HEK293 (cell line): Measurements from ENCODE around the gene DEUP1.

Source experiments
- CTCF ChIA-PET: fragments of 350-600 bp; formaldehyde crosslinking; extraction: SDS; loops from one replicate; lab custom pipeline; 2021; ENCODE audit warnings: antibody characterized with exemption; lab: Yijun Ruan, JAX
- POLR2A ChIA-PET: fragments of 300-600 bp; formaldehyde crosslinking; extraction: SDS; loops from one replicate; lab custom pipeline; 2020; ENCODE audit warnings: antibody characterized with exemption, inconsistent platforms; lab: Yijun Ruan, JAX
- H3K27ac ChIP-seq: fragments of 200-500 bp; sonication (Bioruptor generic); 2 replicates; pipeline ENCODE4 v1.5.1; 2014; ENCODE audit warnings: low read depth, low read length, control low read depth, inconsistent platforms; ENCODE audit errors: extremely low read depth
- H3K36me3 ChIP-seq, 2 experiments: fragments of 200-500 bp in 1 of 2; sonication (Bioruptor generic) in 1 of 2; 1 replicate in 1 of 2; 2 replicates in 1 of 2; pipeline ENCODE4 v1.5.1; 2014 to 2017; ENCODE audit warnings: inconsistent platforms in 2 of 2, low read length in 2 of 2; ENCODE audit not compliant: control insufficient read depth in 2 of 2, insufficient read depth in 1 of 2
- H3K4me1 ChIP-seq: fragments of 200-500 bp; sonication (Bioruptor generic); 2 replicates; pipeline ENCODE4 v1.5.1; 2014; ENCODE audit warnings: mild to moderate bottlenecking, low read length, inconsistent platforms; ENCODE audit not compliant: control insufficient read depth, insufficient read depth
- H3K4me3 ChIP-seq: 2 replicates; pipeline ENCODE4 v1.5.1; 2011; ENCODE audit warnings: low read depth, mild to moderate bottlenecking, control low read depth, low read length, moderate library complexity
- H3K9me3 ChIP-seq: fragments of 200-500 bp; sonication (Bioruptor generic); 2 replicates; pipeline ENCODE4 v1.5.1; 2014; ENCODE audit warnings: low read depth, low read length, inconsistent platforms; ENCODE audit not compliant: control insufficient read depth, insufficient read depth
- GLIS2 ChIP-seq: fragments of 450-650 bp; formaldehyde crosslinking; IDR thresholded peaks from 2 replicates; pipeline ENCODE4 v1.5.1; 2016; ENCODE audit warnings: missing biosample characterization, missing genetic modification characterization
- HOXA7 ChIP-seq: sonication (generic); formaldehyde crosslinking; IDR thresholded peaks from 2 replicates; pipeline ENCODE4 v1.8.1; 2022; ENCODE audit warnings: missing genetic modification reagents, borderline replicate concordance
- MEIS1 ChIP-seq: sonication (generic); formaldehyde crosslinking; IDR thresholded peaks from 2 replicates; pipeline ENCODE4 v1.8.1; 2022; ENCODE audit warnings: missing genetic modification reagents, mild to moderate bottlenecking, borderline replicate concordance
- MYNN ChIP-seq: fragments of 450-650 bp; formaldehyde crosslinking; IDR thresholded peaks from 2 replicates; pipeline ENCODE4 v1.5.1; 2016; ENCODE audit warnings: missing biosample characterization, missing genetic modification characterization, borderline replicate concordance
- WT1 ChIP-seq: fragments of 450-650 bp; formaldehyde crosslinking; IDR thresholded peaks from 2 replicates; pipeline ENCODE4 v1.5.1; 2016; ENCODE audit warnings: missing biosample characterization, missing genetic modification characterization
- ZBTB7A ChIP-seq: fragments of 450-650 bp; formaldehyde crosslinking; IDR thresholded peaks from 2 replicates; pipeline ENCODE4 v1.5.1; 2016; ENCODE audit warnings: low read depth, missing biosample characterization, missing genetic modification characterization
- ZIC2 ChIP-seq: fragments of 450-650 bp; formaldehyde crosslinking; IDR thresholded peaks from 2 replicates; pipeline ENCODE4 v1.5.1; 2016; ENCODE audit warnings: missing biosample characterization, missing genetic modification characterization
- ZNF214 ChIP-seq: fragments of 450-650 bp; formaldehyde crosslinking; IDR thresholded peaks from 2 replicates; pipeline ENCODE4 v1.5.1; 2017; ENCODE audit warnings: missing biosample characterization, mild to moderate bottlenecking, missing genetic modification characterization, borderline replicate concordance
- ZNF394 ChIP-seq: fragments of 450-650 bp; formaldehyde crosslinking; IDR thresholded peaks from 2 replicates; pipeline ENCODE4 v1.5.1; 2016; ENCODE audit warnings: missing biosample characterization, missing genetic modification characterization, mild to moderate bottlenecking, moderate library complexity, borderline replicate concordance
- ZNF561 ChIP-seq: fragments of 450-650 bp; IDR thresholded peaks from 2 replicates; pipeline ENCODE4 v1.5.1; 2018; ENCODE audit warnings: missing biosample characterization, missing genetic modification characterization, borderline replicate concordance
- ZNF585B ChIP-seq: fragments of 450-650 bp; formaldehyde crosslinking; IDR thresholded peaks from 2 replicates; pipeline ENCODE4 v1.5.1; 2016; ENCODE audit warnings: missing biosample characterization, missing genetic modification characterization
- ZNF596 ChIP-seq: fragments of 450-650 bp; IDR thresholded peaks from 2 replicates; pipeline ENCODE4 v1.5.0; 2018; ENCODE audit warnings: missing biosample characterization, mild to moderate bottlenecking, missing genetic modification characterization, moderate library complexity
- ZNF785 ChIP-seq: fragments of 450-650 bp; formaldehyde crosslinking; IDR thresholded peaks from 2 replicates; pipeline ENCODE4 v1.5.1; 2016; ENCODE audit warnings: missing biosample characterization, missing genetic modification characterization
- ZNF792 ChIP-seq: fragments of 450-650 bp; formaldehyde crosslinking; IDR thresholded peaks from 2 replicates; pipeline ENCODE4 v1.5.1; 2016; ENCODE audit warnings: missing biosample characterization, missing genetic modification characterization
- ZNF843 ChIP-seq: fragments of 450-650 bp; formaldehyde crosslinking; IDR thresholded peaks from 2 replicates; pipeline ENCODE4 v1.5.1; 2016; ENCODE audit warnings: missing biosample characterization, missing genetic modification characterization
- TF ChIP-seq, protein P1 (sequence below): fragments of 450-650 bp; formaldehyde crosslinking; IDR thresholded peaks from 2 replicates; pipeline ENCODE4 v1.5.1; 2017; ENCODE audit warnings: missing biosample characterization, missing genetic modification characterization
- TF ChIP-seq, protein P2 (sequence below): fragments of 450-650 bp; formaldehyde crosslinking; IDR thresholded peaks from 2 replicates; pipeline ENCODE4 v1.5.1; 2017; ENCODE audit warnings: missing biosample characterization, missing genetic modification characterization
- TF ChIP-seq, protein P3 (sequence below): fragments of 450-650 bp; formaldehyde crosslinking; IDR thresholded peaks from 2 replicates; pipeline ENCODE4 v1.5.1; 2016; ENCODE audit warnings: missing biosample characterization, missing genetic modification characterization
- TF ChIP-seq, protein P4 (sequence below): fragments of 450-650 bp; formaldehyde crosslinking; IDR thresholded peaks from 2 replicates; pipeline ENCODE4 v1.5.1; 2016; ENCODE audit warnings: missing biosample characterization, missing genetic modification characterization
- TF ChIP-seq, protein P5 (sequence below): fragments of 450-650 bp; formaldehyde crosslinking; IDR thresholded peaks from 2 replicates; pipeline ENCODE4 v1.5.1; 2016; ENCODE audit warnings: missing biosample characterization, missing genetic modification characterization

DEUP1 gene, protein sequence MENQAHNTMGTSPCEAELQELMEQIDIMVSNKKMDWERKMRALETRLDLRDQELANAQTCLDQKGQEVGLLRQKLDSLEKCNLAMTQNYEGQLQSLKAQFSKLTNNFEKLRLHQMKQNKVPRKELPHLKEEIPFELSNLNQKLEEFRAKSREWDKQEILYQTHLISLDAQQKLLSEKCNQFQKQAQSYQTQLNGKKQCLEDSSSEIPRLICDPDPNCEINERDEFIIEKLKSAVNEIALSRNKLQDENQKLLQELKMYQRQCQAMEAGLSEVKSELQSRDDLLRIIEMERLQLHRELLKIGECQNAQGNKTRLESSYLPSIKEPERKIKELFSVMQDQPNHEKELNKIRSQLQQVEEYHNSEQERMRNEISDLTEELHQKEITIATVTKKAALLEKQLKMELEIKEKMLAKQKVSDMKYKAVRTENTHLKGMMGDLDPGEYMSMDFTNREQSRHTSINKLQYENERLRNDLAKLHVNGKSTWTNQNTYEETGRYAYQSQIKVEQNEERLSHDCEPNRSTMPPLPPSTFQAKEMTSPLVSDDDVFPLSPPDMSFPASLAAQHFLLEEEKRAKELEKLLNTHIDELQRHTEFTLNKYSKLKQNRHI

DNA sequence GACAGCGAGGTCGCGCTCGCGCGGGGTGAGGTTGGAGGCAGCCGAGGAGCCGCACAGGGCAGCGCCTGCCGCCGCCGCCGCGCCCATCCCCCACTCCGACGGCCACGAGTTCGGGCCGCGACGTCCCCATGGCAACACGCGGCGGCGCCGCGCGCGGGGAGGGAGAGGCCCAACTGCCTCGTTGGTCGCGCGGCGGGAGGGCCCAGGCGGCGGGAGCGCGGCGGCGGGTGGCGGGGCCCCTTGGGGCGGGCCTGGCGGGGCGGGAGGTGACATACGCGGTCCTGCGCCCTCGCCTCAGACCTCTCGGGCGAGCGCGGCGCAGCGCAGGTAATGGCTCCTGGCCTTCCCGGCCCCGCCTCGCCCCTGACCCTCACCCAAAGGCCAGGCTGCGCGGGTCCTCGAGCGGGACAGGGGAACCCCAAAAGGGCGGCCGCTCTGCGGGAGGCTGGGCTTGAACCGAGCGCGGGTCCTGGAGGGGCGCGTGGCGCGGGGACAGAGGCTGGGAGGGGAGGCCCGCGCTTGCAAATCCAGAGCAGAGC, at the start of gene DEUP1:
Gene DEUP1 (plus strand): TSS at position 297 of the 539 bp plus-strand sequence. CDS start 1,518 bp downstream, outside the sequence.
- ChIA-PET POLR2A (no interaction called here), CTCF (no interaction called here)
- Histone ChIP-seq H3K4me1 (no peaks in the 10 kb centered on the region), H3K36me3 (no peaks in the 10 kb centered on the region), H3K27ac (no peak within 1 kb of the TSS), H3K9me3 (no peaks in the 10 kb centered on the region), H3K4me3 (no peak within 1 kb of the TSS)
- no peak for TF ChIP-seq ZIC2
- TF ChIP-seq HOXA7, result no peak
- TF ChIP-seq ZNF214 (tag by site-specific recombination), result no peak
- TF ChIP-seq, protein P1, sequence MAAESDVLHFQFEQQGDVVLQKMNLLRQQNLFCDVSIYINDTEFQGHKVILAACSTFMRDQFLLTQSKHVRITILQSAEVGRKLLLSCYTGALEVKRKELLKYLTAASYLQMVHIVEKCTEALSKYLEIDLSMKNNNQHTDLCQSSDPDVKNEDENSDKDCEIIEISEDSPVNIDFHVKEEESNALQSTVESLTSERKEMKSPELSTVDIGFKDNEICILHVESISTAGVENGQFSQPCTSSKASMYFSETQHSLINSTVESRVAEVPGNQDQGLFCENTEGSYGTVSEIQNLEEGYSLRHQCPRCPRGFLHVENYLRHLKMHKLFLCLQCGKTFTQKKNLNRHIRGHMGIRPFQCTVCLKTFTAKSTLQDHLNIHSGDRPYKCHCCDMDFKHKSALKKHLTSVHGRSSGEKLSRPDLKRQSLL (tag by site-specific recombination), result no peak
- no peak for TF ChIP-seq MEIS1
- no peak for TF ChIP-seq ZNF843
- TF ChIP-seq GLIS2, result no peak
- no peak for TF ChIP-seq ZNF585B
- no peak for TF ChIP-seq ZNF785 (tag by site-specific recombination)
- no peak for TF ChIP-seq ZNF792 (tag by site-specific recombination)
- no peak for TF ChIP-seq WT1 (tag by site-specific recombination)
- no peak for TF ChIP-seq ZNF561 (tag by site-specific recombination)
- TF ChIP-seq, protein P2, sequence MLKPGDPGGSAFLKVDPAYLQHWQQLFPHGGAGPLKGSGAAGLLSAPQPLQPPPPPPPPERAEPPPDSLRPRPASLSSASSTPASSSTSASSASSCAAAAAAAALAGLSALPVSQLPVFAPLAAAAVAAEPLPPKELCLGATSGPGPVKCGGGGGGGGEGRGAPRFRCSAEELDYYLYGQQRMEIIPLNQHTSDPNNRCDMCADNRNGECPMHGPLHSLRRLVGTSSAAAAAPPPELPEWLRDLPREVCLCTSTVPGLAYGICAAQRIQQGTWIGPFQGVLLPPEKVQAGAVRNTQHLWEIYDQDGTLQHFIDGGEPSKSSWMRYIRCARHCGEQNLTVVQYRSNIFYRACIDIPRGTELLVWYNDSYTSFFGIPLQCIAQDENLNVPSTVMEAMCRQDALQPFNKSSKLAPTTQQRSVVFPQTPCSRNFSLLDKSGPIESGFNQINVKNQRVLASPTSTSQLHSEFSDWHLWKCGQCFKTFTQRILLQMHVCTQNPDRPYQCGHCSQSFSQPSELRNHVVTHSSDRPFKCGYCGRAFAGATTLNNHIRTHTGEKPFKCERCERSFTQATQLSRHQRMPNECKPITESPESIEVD (tag by site-specific recombination), result no peak
- TF ChIP-seq, protein P3, sequence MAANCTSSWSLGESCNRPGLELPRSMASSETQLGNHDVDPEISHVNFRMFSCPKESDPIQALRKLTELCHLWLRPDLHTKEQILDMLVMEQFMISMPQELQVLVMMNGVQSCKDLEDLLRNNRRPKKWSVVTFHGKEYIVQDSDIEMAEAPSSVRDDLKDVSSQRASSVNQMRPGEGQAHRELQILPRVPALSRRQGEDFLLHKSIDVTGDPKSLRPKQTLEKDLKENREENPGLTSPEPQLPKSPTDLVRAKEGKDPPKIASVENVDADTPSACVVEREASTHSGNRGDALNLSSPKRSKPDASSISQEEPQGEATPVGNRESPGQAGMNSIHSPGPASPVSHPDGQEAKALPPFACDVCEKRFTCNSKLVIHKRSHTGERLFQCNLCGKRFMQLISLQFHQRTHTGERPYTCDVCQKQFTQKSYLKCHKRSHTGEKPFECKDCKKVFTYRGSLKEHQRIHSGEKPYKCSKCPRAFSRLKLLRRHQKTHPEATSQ, result no peak
- no peak for TF ChIP-seq ZNF394 (tag by site-specific recombination)
- no peak for TF ChIP-seq ZBTB7A (tag by site-specific recombination)
- TF ChIP-seq ZNF596 (tag by site-specific recombination), result no peak
- TF ChIP-seq, protein P4, sequence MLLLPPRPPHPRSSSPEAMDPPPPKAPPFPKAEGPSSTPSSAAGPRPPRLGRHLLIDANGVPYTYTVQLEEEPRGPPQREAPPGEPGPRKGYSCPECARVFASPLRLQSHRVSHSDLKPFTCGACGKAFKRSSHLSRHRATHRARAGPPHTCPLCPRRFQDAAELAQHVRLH, result no peak
- TF ChIP-seq MYNN (tag by site-specific recombination), result no peak
- TF ChIP-seq, protein P5, sequence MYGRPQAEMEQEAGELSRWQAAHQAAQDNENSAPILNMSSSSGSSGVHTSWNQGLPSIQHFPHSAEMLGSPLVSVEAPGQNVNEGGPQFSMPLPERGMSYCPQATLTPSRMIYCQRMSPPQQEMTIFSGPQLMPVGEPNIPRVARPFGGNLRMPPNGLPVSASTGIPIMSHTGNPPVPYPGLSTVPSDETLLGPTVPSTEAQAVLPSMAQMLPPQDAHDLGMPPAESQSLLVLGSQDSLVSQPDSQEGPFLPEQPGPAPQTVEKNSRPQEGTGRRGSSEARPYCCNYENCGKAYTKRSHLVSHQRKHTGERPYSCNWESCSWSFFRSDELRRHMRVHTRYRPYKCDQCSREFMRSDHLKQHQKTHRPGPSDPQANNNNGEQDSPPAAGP, result no peak
